ENCODE results near the gene PIM2. TPM values are rescaled to one million over a fixed set of nuclear protein-coding genes. Genes with fewer than 3 reads are reported as not detected.

Gene PIM2
- total RNA-seq, 1 donor from 2014 or later, result 5.9 TPM

DNA sequence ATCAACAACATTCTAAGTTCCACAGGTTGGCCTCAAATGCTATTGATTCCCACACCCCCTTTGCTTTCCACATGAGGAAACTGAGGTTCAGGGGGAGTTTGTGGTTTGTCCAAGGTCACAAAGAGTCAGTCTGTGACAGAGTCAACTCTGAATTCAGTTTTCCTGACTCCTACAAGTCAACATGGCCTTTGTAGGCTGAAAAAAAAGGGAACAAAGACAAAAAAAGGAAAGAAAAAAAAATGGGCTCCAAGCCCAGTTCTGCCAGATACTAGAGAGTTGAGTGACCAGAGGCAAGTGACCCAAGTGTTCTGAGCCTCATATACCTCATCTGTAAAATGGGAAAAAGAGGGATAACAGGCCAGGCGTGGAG, 16.5 kb upstream of the PIM2 start:
- DNase-seq, result no peak

DNA sequence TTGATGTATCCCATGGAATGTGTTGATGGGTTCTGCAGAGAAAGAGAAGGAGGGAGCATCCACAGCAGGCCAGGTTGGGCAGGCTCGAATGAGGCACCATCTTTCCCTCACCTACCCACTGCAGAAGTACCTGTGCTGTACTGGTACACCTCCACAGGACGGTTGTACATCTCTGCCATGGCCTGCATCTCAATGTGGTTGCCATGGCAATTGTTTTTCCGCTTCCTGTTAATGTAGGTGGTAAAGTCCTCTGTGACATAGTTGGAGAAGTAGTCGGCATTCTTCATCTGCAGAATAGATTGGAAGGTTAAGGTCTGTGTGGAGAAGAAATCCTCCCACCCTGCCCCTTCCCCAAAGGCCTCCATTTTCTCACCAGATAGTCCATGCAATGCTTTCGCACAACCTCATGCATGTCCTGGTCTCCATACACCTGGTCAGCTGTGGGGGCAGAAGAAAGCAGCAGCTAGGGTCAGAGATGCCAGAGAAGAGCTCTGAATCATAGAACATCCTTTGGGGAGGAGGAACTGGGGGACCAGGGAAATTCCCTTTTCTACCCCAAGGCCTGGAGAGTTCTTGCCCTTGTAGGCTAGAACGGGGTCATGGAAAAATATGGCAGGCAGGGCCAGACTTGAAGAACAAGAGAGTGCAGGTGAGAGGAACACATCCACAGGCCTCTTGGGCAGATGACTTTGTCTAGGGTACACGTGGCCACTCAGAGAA, 15.9 kb upstream of the PIM2 start:
- no peak for DNase-seq

DNA sequence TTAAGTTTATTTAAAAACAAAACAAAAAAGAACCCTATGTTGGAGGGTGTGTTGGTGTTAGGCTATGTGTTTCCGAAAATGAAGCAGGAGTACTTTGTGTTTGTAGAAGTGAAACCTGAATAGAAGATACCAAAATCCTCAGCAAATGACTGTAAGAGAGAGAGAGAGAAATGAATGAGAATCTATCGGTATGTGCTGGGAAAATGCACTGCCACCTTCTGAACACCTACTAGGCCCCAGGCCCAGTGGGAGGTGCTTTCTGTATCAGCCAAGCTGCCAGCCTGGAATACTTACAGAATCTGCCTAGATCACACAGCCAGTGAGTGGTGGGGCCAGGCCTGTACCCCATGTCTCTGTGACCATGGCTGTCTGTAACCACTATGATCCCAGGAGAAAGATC, 14.9 kb upstream of the PIM2 start:
- DNase-seq, result no peak

DNA sequence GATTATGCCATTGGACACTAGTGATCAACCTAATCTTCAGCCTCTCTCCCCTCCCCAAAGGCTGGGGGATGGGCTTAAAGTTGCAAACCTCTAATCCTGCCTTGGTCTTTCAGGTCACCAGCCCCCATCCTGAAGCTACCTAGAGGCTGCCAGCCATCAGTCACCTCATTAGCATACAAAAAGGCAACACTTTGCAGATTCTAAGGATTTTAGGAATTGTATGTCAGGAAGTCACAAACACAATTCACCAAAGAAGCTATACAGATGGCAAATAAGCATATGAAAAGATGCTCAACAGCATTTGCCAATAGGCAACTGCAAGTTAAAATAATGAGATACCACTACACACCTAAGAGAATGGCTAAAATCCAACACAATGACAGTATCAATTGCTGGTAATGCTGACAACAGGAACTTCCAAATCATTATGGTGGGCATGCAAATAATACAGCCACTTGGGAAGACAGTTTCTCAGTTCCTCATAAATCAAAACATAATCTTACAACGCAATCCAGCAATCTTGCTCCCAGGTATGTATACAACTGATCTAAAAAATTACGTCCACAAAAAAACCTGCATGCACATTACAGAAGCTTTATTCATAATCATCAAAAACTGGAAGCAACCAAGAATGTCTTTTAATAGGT, 9.0 kb upstream of the PIM2 start:
- no peak for DNase-seq

DNA sequence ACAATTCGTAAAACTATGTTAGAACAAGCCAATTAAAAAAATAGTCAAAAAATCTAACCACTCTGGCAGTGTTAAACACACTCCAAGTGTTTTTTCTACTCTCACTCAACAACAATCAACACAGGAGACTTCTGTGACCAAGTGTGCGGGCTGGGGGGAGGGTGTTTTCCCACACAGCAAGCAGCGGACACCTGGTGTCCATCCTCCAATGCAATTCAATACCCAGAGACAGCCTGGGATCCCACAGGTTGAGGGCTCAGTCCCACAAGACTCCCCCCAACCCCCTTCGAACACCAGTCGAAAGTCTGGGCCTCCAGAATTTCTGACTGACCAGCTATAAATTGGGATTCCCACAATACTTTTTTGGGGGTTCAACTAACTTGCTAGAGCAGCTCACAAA, 8.3 kb upstream of the PIM2 start:
- no peak for DNase-seq

DNA sequence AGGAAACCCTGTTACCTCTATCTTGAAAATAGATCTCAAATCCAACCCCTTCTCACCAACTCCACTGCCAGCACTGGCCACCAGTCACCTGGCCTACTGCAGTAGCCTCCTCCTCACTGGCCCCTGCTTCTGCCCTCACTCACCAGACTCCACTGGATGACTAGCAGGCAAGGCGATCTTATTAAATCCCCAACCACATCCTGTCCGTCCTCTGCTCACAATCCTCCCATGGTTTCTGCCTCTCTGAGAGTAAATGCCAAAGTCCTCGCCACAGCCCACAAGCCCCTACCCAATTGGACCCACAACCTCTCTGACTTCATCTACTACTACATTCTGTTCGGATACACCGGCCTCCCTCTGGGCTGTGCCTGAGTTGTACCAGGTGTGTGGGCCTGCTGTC, 5.4 kb upstream of the PIM2 start:
- no peak for DNase-seq

DNA sequence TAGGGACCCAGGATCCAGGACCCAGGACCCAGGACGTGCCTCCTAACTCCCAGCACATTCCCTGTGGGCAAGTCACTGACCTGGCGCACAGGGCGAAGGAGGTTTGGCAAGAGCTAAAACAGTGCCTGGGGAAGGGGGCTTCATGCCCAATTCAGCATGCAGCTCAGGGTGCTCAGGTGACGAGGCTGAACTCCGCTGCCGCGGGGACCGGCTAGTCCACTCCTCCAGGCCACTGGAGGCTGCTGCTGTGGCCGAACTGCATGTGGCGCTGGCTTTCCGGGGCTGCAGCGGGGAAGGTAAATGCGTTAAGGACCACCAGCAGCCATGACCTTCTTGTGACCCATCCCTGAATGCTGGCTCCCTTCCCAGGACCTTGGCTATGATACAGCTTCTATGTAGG, 4.9 kb upstream of the PIM2 start:
- DNase-seq, result no peak

DNA sequence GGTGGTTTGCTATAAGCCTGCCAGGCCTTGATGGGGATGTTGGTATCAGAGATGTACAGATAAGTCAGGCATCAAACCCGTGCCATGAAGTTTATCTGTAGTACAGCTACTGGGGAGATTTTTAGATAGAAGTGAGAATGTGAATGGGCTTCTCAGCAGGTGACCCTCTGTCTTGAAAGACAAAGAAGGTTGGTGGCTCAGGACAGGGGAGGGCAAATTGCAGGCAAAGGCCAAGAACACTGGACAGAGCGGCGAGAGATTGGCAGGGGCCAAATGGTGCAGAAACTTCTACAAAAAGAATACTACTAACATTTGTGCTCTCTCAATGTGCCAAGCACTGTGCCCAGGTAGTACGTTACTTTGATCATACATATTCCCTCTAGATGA, 1.9 kb upstream of the PIM2 start:
- DNase-seq, result no peak

DNA sequence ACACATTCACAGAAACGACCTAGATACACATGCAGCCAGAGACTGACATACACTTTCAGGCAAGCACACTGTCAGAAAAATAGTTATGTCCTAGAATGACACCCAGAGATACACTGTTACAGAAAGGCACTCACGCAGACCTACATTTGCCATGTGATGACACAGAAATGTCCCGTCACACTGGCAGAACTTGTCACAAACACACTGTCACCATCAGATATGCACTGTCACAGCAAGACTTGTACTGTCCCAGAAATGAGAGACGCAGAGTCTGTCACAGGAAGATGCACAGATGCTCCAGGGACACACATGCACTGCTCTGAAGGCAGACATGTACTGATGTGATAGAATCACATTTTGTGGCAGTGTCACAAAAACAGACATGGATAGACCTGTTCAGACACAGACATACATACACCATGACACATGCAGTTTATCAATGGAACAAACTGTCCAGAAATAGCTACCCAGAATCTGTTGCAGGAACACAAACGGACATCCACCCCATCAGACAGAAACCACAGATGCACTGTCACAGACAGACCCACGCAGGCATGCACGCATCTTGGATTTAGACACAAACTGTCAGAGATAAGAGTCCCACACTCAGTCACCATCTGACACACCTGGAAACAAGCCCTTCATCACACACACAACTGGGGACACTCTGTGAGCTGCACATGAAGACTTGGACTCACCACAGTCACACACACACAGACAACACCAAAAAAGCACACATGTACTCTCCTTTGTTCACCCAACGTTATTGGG, 1.3 kb upstream of the PIM2 start:
- peak; percentile 1 for DNase-seq

DNA sequence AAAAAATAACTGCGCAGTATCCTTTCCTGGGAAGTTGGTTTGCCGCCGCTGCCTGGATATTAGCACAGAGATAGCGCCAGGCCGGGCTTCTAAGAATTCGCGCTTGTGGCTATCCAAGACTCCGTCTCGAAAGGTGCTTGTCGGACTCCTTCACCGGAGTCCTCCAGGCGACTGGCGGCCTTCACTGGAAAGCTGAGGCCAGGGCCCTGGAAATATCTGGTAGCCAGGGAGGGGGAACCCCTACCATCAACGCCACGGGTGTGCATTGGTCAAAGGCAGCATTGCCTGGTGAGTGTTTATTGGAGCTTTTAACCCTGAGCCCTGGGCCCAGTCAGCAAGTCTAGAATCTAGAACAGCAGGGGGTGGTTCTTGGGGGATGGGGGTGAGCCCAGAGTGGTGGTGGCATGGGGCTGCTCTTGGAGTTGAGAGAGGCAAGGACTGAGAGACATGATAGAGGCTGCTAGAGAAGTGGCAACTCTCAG, 577 bp upstream of the PIM2 start:
- no peak for DNase-seq

DNA sequence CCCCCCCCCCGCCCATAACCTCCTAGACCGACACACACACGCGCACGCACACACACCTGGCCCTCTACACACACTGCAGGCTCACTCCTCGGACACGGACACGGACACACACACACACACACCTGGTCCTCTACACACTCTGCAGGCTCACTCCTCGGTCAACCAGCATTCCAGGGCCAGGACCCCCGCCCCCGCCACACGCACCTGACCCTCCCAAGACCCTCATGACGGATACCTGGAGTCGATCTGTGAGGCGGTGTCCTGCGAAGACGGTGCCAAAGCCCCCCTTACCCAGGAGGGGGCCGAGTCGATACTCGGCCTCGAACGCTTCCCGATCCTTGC, 552 bp downstream of the PIM2 start:
- no peak for DNase-seq

DNA sequence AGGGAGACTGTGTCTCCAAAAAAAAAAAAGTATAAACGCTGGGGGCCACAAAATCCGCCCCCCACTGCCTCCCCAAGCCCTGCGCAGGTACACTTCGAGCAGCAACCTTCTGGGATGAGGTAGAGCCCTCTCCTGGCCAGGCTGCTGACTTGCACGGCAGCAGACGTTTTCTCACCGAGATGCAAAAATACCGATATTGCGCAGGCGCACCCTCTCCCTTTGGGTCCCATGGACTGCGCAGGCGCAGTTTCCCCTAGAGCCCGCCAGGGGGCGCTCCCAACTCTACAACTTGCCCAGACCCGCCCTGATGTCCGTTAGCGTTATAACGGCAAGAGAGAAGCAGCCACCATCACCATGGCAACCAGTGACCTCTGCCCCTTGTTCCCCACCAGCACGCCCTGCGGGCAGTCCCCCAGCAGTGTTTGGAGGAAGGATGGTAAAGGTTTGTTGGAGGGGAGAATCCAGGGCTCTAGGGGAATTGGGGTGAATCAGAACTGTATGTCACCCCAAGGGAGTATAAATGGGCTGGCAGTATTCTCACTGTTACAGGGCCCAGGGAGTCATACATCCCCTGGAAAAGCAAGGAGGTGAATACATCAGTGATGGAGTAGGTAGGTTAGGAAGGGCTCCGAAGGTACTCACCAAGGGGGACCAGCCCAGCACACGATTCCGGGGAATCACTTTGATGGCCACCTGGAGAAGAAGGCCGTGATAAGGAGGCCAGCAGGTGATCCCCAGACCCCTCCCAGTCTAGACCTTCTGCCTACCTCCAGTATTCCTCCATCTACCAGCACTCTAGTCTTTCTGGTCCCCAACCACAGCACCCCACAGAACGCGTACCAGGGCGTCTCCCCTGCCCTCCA, 1.5 kb downstream of the PIM2 start:
- DNase-seq, result peak; percentile 90

DNA sequence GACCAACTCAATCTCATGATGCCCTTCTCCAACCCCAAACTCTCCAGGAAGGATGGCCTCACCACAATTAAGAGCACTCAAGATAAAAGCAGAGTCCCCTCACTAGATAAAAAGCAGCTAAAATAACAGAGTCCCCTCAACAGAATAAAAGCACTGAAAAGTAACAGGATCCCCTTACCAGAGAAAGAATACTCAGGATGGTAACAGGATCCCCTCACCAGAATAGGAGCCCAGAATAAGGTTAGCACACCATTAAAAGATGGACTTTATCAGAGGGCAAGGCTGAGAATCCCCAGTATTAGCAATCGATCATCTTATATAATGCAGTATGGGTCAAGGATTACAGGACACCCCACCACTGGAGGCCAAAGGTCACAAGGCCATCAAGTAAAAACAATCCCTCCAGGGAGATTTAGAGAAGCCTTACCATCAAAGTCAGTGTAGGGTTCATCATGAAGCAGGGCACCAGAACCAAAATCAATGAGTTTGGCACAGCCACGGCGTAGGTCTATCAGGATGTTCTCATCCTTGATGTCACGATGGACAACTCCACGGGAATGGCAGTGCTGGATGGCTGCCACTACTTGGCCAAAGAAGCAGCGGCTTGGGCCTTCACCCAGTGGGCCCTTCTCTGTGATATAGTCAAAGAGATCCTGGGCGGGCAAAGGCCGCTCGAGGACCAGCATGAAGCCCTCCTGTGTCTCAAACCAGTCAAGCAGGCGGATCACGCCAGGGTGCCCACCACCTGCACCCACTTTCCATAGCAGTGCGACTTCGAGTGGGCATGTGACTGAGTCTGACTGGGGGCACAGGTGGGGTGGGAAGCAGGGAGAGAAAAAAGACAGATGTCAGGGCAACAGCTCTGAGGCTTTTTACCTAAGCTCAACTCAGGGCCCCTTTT, 4.0 kb downstream of the PIM2 start:
- DNase-seq, result no peak

DNA sequence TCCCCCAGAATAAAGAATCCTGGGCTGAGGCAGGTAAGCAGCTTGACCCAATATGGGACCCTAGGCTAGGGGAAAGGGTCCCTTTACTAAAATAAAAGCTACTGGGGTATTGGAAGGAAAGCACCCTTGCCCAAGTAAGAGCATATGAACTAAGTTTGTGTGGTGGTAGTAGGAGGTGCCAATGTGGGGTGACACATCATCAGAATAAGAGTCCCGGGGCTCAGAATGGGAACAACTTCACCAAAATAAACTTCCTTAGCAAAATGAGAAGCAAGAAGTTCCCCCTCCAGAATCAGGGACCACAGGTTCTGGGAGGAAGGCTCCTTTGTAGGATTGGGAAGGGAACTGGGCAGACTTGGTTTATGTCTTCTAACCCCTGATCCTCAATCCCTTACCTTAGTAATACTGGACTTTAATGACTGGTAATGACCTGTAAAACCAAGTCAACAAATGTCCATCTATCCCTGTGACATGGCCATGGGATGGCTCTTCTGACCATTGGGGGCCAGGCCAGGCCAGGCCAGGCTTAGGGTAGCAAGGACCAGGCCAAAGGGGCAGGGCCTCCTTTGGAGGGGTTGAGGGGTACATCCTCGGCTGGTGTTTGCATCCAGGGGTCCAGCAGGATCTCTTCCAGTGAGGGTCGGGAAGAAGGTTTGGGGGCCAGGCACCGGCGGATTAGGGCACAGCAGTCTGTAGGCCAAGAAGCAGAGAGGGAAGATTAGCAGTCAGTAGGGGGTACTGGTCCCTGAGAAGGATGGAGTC, 5.0 kb downstream of the PIM2 start:
- DNase-seq, result no peak

DNA sequence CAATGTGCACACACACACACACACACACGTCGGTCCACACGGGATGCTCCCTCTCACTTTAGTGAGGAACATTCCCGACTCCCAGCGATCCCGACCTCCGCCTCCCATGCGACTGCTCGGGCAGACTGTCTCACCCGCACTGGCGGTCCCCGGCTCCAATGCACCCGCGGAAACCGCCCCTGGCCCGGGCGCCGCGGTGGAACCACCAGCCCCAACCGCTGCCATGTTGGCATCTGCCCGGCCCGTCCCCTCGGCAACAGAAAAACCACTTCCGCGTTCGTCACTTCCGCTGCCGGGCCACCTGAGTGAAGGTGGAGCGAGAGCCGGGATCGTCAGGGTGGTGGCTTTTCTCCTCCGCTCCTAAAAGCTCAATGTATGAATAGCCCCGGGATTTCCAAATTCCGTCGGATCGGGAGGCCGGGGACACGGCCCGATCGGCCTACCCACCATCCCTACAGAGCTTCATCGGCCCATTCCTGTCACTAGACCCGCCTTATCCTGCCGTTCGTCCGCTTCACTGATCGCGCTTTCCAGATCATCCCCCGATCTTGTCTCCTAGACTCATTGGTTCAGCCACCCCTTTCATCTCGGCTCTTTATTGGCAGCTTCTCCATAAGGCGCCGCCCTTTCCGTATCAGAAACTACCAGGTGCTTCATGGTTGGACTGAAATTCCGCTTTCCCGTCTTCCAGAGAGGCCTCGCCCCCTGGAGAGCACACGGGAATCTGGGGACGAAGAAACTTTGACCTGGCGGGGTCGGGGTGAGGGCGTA, 7.2 kb downstream of the PIM2 start, which contains the start of gene SLC35A2:
SLC35A2 (minus strand) TSS at position 235 of the 771 bp plus-strand sequence; CDS start at position 225, 10 bp downstream.
- peak; percentile 33 for DNase-seq

DNA sequence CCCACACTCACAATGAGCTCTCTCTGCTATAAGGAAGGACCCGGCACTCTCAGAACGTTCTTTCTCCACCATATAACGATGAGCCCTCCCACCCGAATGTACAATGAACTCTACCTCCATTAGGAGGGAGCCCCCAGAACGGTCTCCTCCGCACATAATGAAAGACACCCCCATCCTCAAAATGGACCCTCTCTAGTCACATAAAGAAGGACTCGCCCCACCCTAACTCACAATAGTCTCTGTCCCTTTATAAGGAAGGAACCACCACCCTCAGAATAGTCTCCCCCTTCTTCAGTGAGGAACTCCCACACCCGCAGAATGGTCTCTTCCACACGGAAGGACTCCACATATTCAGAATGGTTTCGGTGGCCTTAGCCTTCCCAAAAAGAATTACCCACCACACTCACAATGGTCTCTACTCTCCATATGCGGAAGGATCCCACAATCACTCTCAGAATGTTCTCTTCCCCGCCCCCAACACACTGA, 7.9 kb downstream of the PIM2 start:
- DNase-seq, result no peak

DNA sequence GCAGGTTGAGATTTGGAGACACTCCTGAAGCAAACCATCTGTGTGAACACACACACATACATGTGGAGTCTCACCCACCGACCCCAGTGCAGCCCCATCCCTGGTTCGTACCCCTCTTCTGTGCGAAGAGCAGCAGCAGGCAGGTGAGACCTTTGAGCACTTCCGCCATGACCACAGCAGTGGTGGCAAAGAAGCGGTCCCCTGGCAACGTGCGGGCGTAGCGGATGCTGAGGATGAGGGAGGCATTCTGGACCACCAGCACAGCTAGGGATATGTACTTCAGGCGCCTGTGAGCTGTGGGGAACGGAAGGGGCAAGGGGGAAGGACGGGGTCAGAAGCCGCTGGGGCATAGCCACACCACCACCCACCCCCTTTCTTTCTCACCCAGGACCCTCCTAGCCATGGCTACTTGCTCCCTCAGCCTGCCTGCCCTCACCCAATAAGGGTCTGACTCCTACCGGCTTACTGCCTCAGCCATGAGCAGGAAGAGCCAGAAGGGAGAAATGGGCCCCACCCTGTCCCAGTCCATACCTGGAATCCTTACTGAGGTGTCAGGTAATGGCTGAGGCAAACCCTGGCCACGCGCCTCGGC, 9.0 kb downstream of the PIM2 start:
- DNase-seq, result no peak

DNA sequence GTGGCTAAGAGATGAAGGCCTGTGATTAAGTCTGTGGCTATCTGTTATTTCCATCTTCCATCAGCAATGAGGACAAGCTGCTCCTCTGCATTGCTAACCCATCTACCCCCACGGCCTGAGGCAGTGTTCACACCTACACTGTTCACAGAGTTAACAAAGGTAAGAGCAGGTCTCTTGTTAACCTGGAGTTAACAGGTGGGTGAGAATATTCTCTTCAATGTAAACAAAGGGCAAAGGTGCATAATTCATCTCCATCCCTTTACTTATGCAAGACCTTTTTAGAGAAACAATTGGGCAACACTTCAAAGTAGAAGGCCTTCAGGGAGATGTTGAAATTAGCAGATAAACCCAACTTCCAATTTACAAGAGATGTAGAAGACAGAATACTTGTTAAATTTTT, 10.2 kb downstream of the PIM2 start:
- no peak for DNase-seq

Measured in skin of body (tissue), 2 donors.